Prostate gland (tissue), 2 donors: ENCODE data around the gene COL7A1. TPM values are rescaled to one million over a fixed set of nuclear protein-coding genes. Genes with fewer than 3 reads are reported as not detected.

Experiments
- DNase-seq: peaks from one replicate; pipeline ENCODE4 v3.0.0-alpha.2; 2019; ENCODE audit warnings: low spot score
- H3K27ac ChIP-seq, 2 donors: fragments of 200-600 bp; sonication (generic); 2 replicates each; pipeline ENCODE4 v1.5.1; 2017 to 2019
- H3K27me3 ChIP-seq: fragments of 200-600 bp; sonication (generic); replicated peaks from 2 replicates; pipeline ENCODE4 v1.5.1; 2019; ENCODE audit not compliant: insufficient read depth
- H3K36me3 ChIP-seq, 2 donors: fragments of 200-600 bp; sonication (generic); 1 replicate in 1 of 2; 2 replicates in 1 of 2; pipeline versions ENCODE4 v1.5.1 to v1.8.1; 2017 to 2019
- H3K4me1 ChIP-seq: fragments of 200-600 bp; sonication (generic); replicated peaks from 2 replicates; pipeline ENCODE4 v1.5.1; 2019
- H3K4me3 ChIP-seq, 2 donors: fragments of 200-600 bp; sonication (generic); 2 replicates each; pipeline ENCODE4 v1.5.1; 2017 to 2019
- H3K9me3 ChIP-seq: fragments of 200-600 bp; sonication (generic); 2 replicates; pipeline ENCODE4 v1.5.1; 2017
- POLR2A ChIP-seq: fragments of 450-650 bp; IDR thresholded peaks from one replicate; pipeline ENCODE4 v1.6.1; 2016; ENCODE audit warnings: antibody characterized with exemption, mild to moderate bottlenecking
- POLR2AphosphoS5 ChIP-seq: sonication (generic); formaldehyde crosslinking; IDR thresholded peaks from one replicate; pipeline ENCODE4 v1.6.1; 2017; ENCODE audit warnings: antibody characterized with exemption
- WGBS: methylation state at CpG from one replicate; pipeline ENCODE4 v1.1.5; 2018; 5-methylcytosine and 5-hydroxymethylcytosine counted together
- intact Hi-C: fragments of 100-400 bp; cut with DNase I; formaldehyde crosslinking; loops from one replicate; pipeline ENCODE4 v1.14.2; 2022
- total RNA-seq, 2 donors: library from RNA; depleted of rRNA; stranded (reverse); fragments of >200 nt; gene quantifications; one replicate each; pipeline ENCODE4 v1.1.0, GENCODE V29; 2016
- TF ChIP-seq, protein P1 (sequence below), 4 experiments: fragments of 200-600 bp in 2 of 4; fragments of 450-650 bp in 2 of 4; sonication (generic) in 2 of 4; IDR thresholded peaks; 1 replicate in 3 of 4; 2 replicates in 1 of 4; pipeline ENCODE4 v1.5.1; 2016 to 2019; ENCODE audit warnings: antibody characterized with exemption in 4 of 4, mild to moderate bottlenecking in 2 of 4, moderate library complexity in 2 of 4

COL7A1 gene
- total RNA-seq, 2 donors from 2014 or later: 84.8 to 92.6 TPM

DNA sequence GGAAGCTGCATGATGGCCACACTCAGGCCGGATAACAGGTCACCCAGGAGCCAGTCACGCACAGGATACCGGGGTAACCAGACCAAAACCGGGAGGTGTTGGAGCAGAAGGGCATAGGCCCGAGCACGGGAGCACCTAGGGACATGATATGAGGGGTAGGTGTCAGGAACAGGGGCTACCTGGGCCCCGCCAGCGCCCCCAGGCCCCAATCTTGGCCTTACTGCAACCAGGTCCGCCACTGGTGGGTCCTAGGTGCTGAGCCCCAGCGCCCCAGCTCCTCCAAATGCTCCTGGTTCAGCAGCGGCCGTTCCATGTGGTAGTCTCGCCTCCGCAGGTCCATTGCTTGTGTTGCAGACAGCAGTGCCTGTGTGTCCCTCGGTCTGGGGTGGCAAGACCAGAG lies 38.1 kb upstream of the COL7A1 start:
- Histone ChIP-seq H3K27ac (no peak overlapping the region), H3K4me3 (no peak overlapping the region), H3K4me1 (peaks cover 12% of the 10 kb centered on the region), H3K9me3 (no peaks in the 10 kb centered on the region), H3K27me3 (no peaks in the 10 kb centered on the region), H3K36me3 (peaks cover 0 to 5% of the 10 kb centered on the region in 2 donors)
- no peak for DNase-seq
- intact Hi-C loops: no loop called here
- TF ChIP-seq POLR2AphosphoS5: no peak
- TF ChIP-seq, protein P1, sequence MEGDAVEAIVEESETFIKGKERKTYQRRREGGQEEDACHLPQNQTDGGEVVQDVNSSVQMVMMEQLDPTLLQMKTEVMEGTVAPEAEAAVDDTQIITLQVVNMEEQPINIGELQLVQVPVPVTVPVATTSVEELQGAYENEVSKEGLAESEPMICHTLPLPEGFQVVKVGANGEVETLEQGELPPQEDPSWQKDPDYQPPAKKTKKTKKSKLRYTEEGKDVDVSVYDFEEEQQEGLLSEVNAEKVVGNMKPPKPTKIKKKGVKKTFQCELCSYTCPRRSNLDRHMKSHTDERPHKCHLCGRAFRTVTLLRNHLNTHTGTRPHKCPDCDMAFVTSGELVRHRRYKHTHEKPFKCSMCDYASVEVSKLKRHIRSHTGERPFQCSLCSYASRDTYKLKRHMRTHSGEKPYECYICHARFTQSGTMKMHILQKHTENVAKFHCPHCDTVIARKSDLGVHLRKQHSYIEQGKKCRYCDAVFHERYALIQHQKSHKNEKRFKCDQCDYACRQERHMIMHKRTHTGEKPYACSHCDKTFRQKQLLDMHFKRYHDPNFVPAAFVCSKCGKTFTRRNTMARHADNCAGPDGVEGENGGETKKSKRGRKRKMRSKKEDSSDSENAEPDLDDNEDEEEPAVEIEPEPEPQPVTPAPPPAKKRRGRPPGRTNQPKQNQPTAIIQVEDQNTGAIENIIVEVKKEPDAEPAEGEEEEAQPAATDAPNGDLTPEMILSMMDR (IDR thresholded peaks at IDR 0.05): no peak
- TF ChIP-seq POLR2A: no peak
- WGBS: 95% methylated on average over 15 of the region's 15 CpGs

DNA sequence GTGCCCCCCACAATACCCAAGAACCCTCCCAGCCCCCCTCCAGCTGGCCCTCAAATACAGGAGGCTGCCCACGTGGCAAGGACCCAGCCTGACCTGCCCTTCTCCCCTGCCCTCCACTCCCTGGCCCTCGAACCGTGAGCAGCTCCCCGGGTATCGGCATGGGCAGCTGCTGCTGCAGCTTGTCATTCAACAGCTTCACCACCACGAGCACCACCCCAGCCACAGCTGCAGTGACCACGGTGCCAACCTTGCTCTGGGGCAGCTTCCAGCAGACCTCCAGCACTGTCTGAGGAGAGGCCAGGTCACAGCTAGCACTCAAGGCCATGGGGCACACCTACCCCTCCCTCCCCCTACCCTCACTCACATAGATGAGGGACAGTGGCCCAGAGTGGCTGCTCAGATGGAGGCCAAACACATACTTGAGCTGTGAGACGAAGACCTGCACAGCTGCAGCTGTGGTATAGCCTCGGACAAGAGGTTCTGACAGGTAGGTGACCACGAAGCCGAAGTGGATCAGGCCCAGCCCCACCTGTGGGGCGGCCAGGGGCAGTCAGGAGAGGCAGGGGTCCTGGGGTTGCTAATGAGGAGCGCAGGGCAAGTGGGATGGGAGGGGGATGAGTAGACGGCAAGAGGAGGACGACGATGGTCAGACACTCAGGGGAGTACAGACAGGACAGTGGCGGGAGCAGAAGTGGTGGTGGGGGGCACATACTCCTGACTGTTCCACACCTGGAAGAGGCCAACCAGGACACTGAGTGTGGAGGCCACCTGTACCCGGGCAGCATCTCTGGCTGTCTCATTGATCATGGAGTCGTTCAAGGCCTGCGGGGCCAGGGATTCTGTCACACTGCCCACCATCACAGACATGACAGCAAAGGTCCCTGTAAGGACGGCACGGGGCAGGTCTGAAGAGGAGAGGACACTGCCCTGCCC lies 36.7 kb upstream of the COL7A1 start:
- no peak for DNase-seq
- 90% methylated on average over 22 of the region's 22 CpGs for WGBS
- TF ChIP-seq, protein P1 (IDR thresholded peaks at IDR 0.05): no peak
- TF ChIP-seq POLR2AphosphoS5 (no peak), POLR2A (no peak)
- peaks cover 12% of the 10 kb centered on the region for H3K4me1 ChIP-seq
- H3K27ac ChIP-seq: no peak overlapping the region
- no peak overlapping the region for H3K4me3 ChIP-seq
- no peaks in the 10 kb centered on the region for H3K9me3 ChIP-seq
- peaks cover under 1 to 5% of the 10 kb centered on the region in 2 donors for H3K36me3 ChIP-seq
- intact Hi-C loops: no loop called here
- H3K27me3 ChIP-seq: no peaks in the 10 kb centered on the region

DNA sequence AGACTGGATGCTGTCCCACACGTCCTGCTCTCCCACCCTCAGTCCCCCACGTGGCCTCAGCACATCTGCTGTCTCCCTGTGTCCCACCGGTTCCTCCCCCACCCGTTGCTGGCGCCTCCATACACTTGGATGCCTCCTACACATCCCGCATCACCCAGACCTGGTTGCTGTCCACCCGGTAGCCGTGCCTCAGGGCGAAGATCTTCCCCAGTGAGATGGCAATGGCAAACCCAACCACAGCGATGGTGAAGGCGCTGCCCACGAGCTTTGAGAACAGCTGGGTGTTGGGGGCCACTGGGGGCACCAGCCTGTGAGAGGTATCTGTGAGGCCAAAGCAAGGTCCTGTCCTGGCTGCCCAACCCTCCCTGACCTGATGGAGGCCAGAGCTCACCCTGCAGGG lies 35.7 kb upstream of the COL7A1 start:
- no peaks in the 10 kb centered on the region for H3K9me3 ChIP-seq
- no peak for DNase-seq
- intact Hi-C loops: no loop called here
- no peaks in the 10 kb centered on the region for H3K27me3 ChIP-seq
- 88% methylated on average over 12 of the region's 12 CpGs for WGBS
- no peak overlapping the region for H3K4me3 ChIP-seq
- peaks cover 3 to 5% of the 10 kb centered on the region in 2 donors for H3K36me3 ChIP-seq
- H3K4me1 ChIP-seq: peaks cover 7% of the 10 kb centered on the region
- H3K27ac ChIP-seq: no peak overlapping the region
- TF ChIP-seq, protein P1 (IDR thresholded peaks at IDR 0.05): no peak

DNA sequence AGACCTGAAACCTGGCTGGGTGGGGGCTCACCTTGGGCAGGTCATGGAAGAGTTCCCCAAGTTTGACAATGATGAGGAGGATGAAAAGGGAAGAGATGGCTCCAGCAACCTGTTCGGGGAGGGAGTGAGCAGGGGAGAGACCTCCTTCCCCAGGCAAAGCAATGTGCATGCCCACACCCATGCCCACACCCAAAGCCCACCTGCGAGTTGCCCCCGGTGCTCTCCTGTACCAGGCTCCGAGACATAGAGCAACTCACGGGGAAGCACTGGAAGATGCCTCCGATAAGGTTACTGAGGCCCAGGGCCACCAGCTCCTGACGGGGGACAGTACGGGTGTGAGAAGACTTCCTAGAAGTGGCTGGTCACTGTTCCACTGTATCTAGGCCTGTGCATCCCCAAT lies 35.3 kb upstream of the COL7A1 start:
- peaks cover 7% of the 10 kb centered on the region for H3K4me1 ChIP-seq
- no peak overlapping the region for H3K4me3 ChIP-seq
- H3K36me3 ChIP-seq: peaks cover 3 to 5% of the 10 kb centered on the region in 2 donors
- TF ChIP-seq POLR2AphosphoS5: no peak
- no peak for TF ChIP-seq POLR2A
- TF ChIP-seq, protein P1 (IDR thresholded peaks at IDR 0.05): no peak
- DNase-seq: no peak
- H3K27ac ChIP-seq: no peak overlapping the region
- H3K27me3 ChIP-seq: no peaks in the 10 kb centered on the region
- intact Hi-C loops: no loop called here
- no peaks in the 10 kb centered on the region for H3K9me3 ChIP-seq
- WGBS: 89% methylated on average over 8 of the region's 8 CpGs

DNA sequence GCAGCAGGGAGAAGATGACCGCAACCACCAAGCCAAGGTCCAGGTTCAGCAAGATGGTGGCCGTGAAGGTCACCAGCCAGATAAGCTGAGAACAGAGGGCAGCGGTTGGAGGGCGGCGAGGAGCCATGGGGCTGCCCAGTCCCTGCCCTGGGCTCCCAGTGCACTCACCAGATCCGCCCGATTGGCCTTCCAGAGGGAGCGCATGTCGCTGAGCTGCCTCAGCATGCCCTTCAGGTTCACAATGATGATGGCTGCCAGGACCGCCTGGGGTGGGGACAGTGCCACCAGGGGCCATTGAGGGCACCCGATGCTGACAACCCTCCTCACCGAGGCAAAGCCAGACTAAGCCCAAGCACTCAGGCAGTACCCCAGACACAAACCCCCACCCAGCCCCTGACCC lies 34.8 kb upstream of the COL7A1 start:
- TF ChIP-seq POLR2A: no peak
- TF ChIP-seq, protein P1 (IDR thresholded peaks at IDR 0.05): no peak
- TF ChIP-seq POLR2AphosphoS5: no peak
- H3K27ac ChIP-seq: no peak overlapping the region
- no peak for DNase-seq
- peaks cover 7% of the 10 kb centered on the region for H3K4me1 ChIP-seq
- 97% methylated on average over 12 of the region's 12 CpGs for WGBS
- intact Hi-C loops: no loop called here
- H3K4me3 ChIP-seq: no peak overlapping the region
- H3K27me3 ChIP-seq: no peaks in the 10 kb centered on the region
- peaks cover 3 to 5% of the 10 kb centered on the region in 2 donors for H3K36me3 ChIP-seq
- no peaks in the 10 kb centered on the region for H3K9me3 ChIP-seq
